ENCODE measurements around the gene NEUROD4. TPM values are rescaled to one million over a fixed set of nuclear protein-coding genes. Genes with fewer than 3 reads are reported as not detected.

The NEUROD4 gene
- total RNA-seq, 1 donor from 2014 or later: not detected

DNA sequence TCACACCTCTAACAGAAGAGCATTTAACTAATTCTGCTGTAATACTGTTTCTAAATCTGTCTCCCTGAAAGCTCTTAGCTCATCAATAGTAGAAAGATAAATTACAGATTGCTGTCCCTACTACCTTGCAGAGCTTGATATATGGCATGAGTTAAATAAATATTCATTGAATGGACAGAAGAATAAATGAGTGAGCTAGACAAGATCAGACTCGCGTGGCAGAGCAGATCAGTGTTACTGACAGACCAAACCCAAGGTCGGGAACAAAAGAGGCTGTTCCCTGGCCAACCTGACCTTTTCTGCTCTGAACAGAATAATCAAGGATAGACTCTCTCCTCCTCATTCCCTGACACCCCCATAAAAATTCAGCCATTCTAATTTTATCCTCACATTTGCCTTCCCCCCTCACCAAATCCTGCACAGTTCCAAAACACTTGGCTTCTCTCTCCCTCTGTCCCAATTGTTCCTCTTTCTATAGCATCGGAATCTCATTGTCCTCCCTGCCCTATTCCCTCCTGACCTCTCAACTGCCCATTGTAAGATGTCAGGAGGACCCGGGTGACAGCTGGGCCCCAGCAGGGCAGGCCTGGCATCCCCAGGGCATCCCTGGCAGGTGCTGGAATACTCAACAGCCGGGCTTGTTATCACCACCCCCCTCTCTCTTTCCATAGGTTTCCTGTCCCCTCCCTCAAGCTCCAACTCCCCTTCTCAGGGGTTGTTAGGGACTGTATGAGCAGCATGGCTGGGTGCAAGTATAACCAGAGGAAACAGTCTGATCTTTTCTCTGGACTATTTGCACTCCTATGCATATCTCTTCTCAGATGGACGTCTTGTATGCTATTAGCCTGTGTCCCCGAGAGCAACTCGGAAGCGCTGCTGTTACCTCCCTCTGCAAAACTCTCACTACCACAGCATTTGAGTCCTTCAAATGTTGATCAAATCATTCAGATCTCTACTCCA, 19.9 kb downstream of the NEUROD4 start:
- ATAC-seq (no peak), DNase-seq (no peak)
- Histone ChIP-seq H3K9me3 (no peaks in the 10 kb centered on the region), H3K27me3 (no peaks in the 10 kb centered on the region), H3K4me3 (no peak overlapping the region), H3K36me3 (no peaks in the 10 kb centered on the region), H3K27ac (no peak overlapping the region), H3K4me1 (no peaks in the 10 kb centered on the region)
- TF ChIP-seq, protein P1, sequence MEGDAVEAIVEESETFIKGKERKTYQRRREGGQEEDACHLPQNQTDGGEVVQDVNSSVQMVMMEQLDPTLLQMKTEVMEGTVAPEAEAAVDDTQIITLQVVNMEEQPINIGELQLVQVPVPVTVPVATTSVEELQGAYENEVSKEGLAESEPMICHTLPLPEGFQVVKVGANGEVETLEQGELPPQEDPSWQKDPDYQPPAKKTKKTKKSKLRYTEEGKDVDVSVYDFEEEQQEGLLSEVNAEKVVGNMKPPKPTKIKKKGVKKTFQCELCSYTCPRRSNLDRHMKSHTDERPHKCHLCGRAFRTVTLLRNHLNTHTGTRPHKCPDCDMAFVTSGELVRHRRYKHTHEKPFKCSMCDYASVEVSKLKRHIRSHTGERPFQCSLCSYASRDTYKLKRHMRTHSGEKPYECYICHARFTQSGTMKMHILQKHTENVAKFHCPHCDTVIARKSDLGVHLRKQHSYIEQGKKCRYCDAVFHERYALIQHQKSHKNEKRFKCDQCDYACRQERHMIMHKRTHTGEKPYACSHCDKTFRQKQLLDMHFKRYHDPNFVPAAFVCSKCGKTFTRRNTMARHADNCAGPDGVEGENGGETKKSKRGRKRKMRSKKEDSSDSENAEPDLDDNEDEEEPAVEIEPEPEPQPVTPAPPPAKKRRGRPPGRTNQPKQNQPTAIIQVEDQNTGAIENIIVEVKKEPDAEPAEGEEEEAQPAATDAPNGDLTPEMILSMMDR (IDR thresholded peaks at IDR 0.05): no peak
- intact Hi-C loops (cut with DNase I): no loop called here

DNA sequence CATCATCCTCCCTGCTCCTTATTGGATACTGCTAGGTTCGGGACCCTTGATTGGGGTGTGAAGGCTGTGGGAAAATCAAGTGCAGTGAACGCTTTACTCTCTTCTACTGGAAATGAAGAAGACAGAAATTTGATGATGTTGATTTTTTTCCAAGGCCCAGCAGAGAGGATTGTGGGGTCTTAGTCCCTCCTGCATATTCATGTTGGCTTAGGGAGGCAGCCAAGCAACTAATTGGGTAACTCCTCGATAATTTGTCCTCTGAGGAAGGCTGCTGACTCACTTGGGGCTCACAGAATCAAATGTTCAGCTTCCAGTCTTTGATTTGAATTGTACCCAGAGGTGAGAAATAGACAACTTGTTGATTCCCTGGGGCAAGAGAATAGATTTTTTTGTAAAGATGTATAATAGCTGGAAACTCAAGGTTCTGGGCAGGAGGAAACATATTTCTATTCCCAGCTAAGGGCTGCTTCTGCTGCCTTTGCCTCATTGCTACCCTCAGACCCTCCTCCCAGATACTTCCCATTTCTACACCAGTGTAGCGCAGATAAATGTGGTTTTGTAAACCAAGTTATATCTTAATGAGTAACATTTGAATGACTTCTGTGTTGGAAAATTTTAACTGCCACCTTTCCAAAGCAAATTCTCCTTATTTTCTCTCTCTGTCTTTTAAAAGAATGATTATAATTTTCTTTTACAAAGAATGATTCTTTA, 21.7 kb downstream of the NEUROD4 start:
- Histone ChIP-seq H3K4me1 (no peaks in the 10 kb centered on the region), H3K27ac (no peak overlapping the region), H3K9me3 (no peaks in the 10 kb centered on the region), H3K36me3 (no peaks in the 10 kb centered on the region), H3K27me3 (no peaks in the 10 kb centered on the region), H3K4me3 (no peak overlapping the region)
- no peak for ATAC-seq
- DNase-seq: no peak
- TF ChIP-seq, protein P1 (IDR thresholded peaks at IDR 0.05): no peak
- intact Hi-C loops (cut with DNase I): no loop called here

DNA sequence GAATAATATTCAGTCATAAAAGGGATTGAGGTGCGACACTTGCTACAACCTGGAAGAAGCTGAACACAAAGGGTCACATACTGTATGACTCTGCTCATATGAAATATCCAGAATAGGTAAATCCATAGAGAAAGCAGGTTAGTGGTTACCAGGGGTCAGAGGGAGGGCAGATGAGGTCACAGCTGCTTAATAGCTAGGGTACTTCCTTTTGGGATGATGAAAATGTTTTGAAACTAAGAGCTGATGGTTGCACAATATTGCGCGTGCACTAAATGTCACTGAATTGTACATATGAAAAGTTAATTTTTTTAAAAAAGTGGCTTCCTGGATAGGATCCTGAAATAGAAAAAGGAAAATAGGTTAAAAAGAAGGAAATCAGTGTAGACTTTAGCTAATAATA, 23.8 kb downstream of the NEUROD4 start:
- no peaks in the 10 kb centered on the region for H3K27me3 ChIP-seq
- H3K9me3 ChIP-seq: no peaks in the 10 kb centered on the region
- no peak overlapping the region for H3K27ac ChIP-seq
- intact Hi-C loops (cut with DNase I): no loop called here
- no peak overlapping the region for H3K4me3 ChIP-seq
- no peaks in the 10 kb centered on the region for H3K4me1 ChIP-seq
- DNase-seq: no peak
- TF ChIP-seq, protein P1 (IDR thresholded peaks at IDR 0.05): no peak
- peak; percentile 70 for ATAC-seq
- H3K36me3 ChIP-seq: no peaks in the 10 kb centered on the region

GRCh38 chr12:55044135-55044534, 24.4 kb downstream of the NEUROD4 start:
- Histone ChIP-seq H3K4me1 (no peaks in the 10 kb centered on the region), H3K36me3 (no peaks in the 10 kb centered on the region), H3K27ac (no peak overlapping the region), H3K4me3 (no peak overlapping the region), H3K9me3 (no peaks in the 10 kb centered on the region), H3K27me3 (no peaks in the 10 kb centered on the region)
- intact Hi-C loops (cut with DNase I): no loop called here
- DNase-seq (no peak), ATAC-seq (no peak)
- TF ChIP-seq, protein P1 (IDR thresholded peaks at IDR 0.05): no peak

DNA sequence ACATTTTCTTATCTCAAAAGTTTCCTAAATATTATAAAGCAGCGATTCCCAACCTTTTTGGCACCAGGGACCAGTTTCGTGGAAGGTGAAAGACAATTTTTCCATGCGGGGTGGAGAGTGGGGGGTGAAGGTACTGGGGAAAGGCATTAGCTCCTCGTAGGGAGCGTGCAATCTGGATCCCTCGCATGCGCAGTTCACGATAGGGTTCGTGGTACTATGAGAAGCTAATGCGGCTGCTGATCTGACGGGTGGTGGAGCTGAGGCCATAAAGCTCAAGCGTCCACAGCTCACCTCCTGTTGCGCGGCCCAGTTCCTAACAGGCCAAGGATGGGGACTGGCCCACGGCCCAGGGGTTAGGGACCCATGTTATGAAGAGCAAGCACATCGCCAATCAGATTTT, 29.9 kb downstream of the NEUROD4 start:
- H3K36me3 ChIP-seq: no peaks in the 10 kb centered on the region
- TF ChIP-seq, protein P1 (IDR thresholded peaks at IDR 0.05): no peak
- H3K27ac ChIP-seq: no peak overlapping the region

More for the DNA sequence above, 29.9 kb downstream of the NEUROD4 start:
- no peaks in the 10 kb centered on the region for H3K4me1 ChIP-seq
- ATAC-seq (no peak), DNase-seq (no peak)
- no peaks in the 10 kb centered on the region for H3K27me3 ChIP-seq
- no peaks in the 10 kb centered on the region for H3K9me3 ChIP-seq
- intact Hi-C loops (cut with DNase I): loop anchor here (10.0 kb wide), 1 partner anchor 305 kb away; no protein-coding TSS in a partner anchor
- no peak overlapping the region for H3K4me3 ChIP-seq
